Measurements from ENCODE around the gene TAS2R38.

The TAS2R38 gene

GRCh38 chr7:141930211-141930610, 43.4 kb downstream of the TAS2R38 start:
- Histone ChIP-seq H3K27ac (ENCODE audit: low read depth, low read length, poor library complexity, severe bottlenecking) (no peak overlapping the region), H4K20me1 (ENCODE audit: insufficient read depth, low read length) (no peaks in the 10 kb centered on the region), H3K4me1 (ENCODE audit: insufficient read depth, low read length, severe bottlenecking) (no peaks in the 10 kb centered on the region)

GRCh38 chr7:141928845-141929195, 44.8 kb downstream of the TAS2R38 start:
- H3K36me3 ChIP-seq (ENCODE audit: insufficient read depth, low read length): no peaks in the 10 kb centered on the region
- no peak for TF ChIP-seq EZH2 (IDR thresholded peaks at IDR 0.05; ENCODE audit: borderline replicate concordance, low read length)
- TF ChIP-seq CTCF (IDR thresholded peaks at IDR 0.05; ENCODE audit: low read length): no peak
- H3K4me1 ChIP-seq (ENCODE audit: insufficient read depth, low read length, severe bottlenecking): no peaks in the 10 kb centered on the region
- no peak overlapping the region for H3K27ac ChIP-seq (ENCODE audit: low read depth, low read length, poor library complexity, severe bottlenecking)
- no peaks in the 10 kb centered on the region for H3K9me2 ChIP-seq (ENCODE audit: low read depth, low read length)
- no peak overlapping the region for H3K4me2 ChIP-seq (ENCODE audit: low read length)
- no peak overlapping the region for H3K9ac ChIP-seq (ENCODE audit: low read length)
- no peaks in the 10 kb centered on the region for H3K9me3 ChIP-seq (ENCODE audit: low read length)
- no peaks in the 10 kb centered on the region for H4K20me1 ChIP-seq (ENCODE audit: insufficient read depth, low read length)
- no peak overlapping the region for H2AFZ ChIP-seq (ENCODE audit: low read length)
- no peaks in the 10 kb centered on the region for H3K79me2 ChIP-seq (ENCODE audit: insufficient read depth, low read length)
- no peaks in the 10 kb centered on the region for H3K27me3 ChIP-seq (ENCODE audit: insufficient read depth, low read length)
- no peaks in the 10 kb centered on the region for H3F3A ChIP-seq (ENCODE audit: insufficient read depth, low read length)
- H3K4me3 ChIP-seq (ENCODE audit: low read depth, low read length, poor library complexity, severe bottlenecking): no peak overlapping the region

More at GRCh38 chr7:141930211-141930610, 43.4 kb downstream of the TAS2R38 start:
- no peaks in the 10 kb centered on the region for H3K27me3 ChIP-seq (ENCODE audit: insufficient read depth, low read length)
- H3K4me3 ChIP-seq (ENCODE audit: low read depth, low read length, poor library complexity, severe bottlenecking): no peak overlapping the region
- TF ChIP-seq CTCF (IDR thresholded peaks at IDR 0.05; ENCODE audit: low read length): no peak
- TF ChIP-seq EZH2 (IDR thresholded peaks at IDR 0.05; ENCODE audit: borderline replicate concordance, low read length): no peak
- H3K79me2 ChIP-seq (ENCODE audit: insufficient read depth, low read length): no peaks in the 10 kb centered on the region
- no peak overlapping the region for H2AFZ ChIP-seq (ENCODE audit: low read length)
- H3K36me3 ChIP-seq (ENCODE audit: insufficient read depth, low read length): no peaks in the 10 kb centered on the region
- H3K9me3 ChIP-seq (ENCODE audit: low read length): no peaks in the 10 kb centered on the region
- no peaks in the 10 kb centered on the region for H3K9me2 ChIP-seq (ENCODE audit: low read depth, low read length)
- no peaks in the 10 kb centered on the region for H3F3A ChIP-seq (ENCODE audit: insufficient read depth, low read length)
- no peak overlapping the region for H3K4me2 ChIP-seq (ENCODE audit: low read length)
- H3K9ac ChIP-seq (ENCODE audit: low read length): no peak overlapping the region

DNA sequence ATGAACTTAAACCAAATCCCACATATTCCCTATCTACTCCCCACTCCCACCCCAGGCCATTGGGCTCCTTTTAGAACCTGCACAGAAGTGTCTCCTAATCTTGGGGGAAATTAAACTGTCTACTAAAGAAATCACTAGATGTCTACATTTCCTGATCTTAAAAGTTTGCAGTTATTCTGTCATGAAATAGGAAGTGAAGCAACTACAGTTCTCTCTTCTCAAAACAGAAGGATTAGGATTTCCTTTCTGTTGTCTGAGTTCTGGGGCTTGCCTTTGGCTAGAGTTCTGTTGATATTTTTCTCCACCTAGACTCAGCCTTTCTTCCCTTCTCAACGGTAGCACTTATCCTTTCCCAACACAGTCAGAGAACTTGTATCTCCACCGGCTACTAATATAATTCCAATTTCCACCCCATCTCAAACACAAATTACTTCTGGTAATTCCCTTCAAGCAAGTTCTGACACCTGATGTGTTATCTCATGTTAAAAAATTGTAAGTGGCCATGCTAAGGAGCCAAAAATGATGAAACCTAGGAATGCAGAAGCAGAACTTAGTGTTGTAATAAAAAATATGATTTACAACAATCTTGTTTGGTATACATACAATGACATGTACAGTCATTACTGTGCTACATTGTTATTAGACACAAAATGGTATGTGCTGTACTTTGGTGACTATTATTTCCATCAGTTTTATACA, 45.3 kb downstream of the TAS2R38 start:
- TF ChIP-seq CTCF (IDR thresholded peaks at IDR 0.05; ENCODE audit: low read length): no peak
- no peak for TF ChIP-seq EZH2 (IDR thresholded peaks at IDR 0.05; ENCODE audit: borderline replicate concordance, low read length)
- Histone ChIP-seq H3F3A (ENCODE audit: insufficient read depth, low read length) (no peaks in the 10 kb centered on the region), H3K4me1 (ENCODE audit: insufficient read depth, low read length, severe bottlenecking) (no peaks in the 10 kb centered on the region), H3K27me3 (ENCODE audit: insufficient read depth, low read length) (no peaks in the 10 kb centered on the region), H3K9me2 (ENCODE audit: low read depth, low read length) (no peaks in the 10 kb centered on the region), H3K4me2 (ENCODE audit: low read length) (no peak overlapping the region), H2AFZ (ENCODE audit: low read length) (no peak overlapping the region), H3K79me2 (ENCODE audit: insufficient read depth, low read length) (no peaks in the 10 kb centered on the region), H3K4me3 (ENCODE audit: low read depth, low read length, poor library complexity, severe bottlenecking) (no peak overlapping the region), H3K9me3 (ENCODE audit: low read length) (no peaks in the 10 kb centered on the region), H3K36me3 (ENCODE audit: insufficient read depth, low read length) (no peaks in the 10 kb centered on the region), H3K9ac (ENCODE audit: low read length) (no peak overlapping the region), H4K20me1 (ENCODE audit: insufficient read depth, low read length) (no peaks in the 10 kb centered on the region), H3K27ac (ENCODE audit: low read depth, low read length, poor library complexity, severe bottlenecking) (no peak overlapping the region)
